ENCODE measurements around the gene PSMD13.
"Not testable (repeated sequence)": the region's sequence is repeated elsewhere in the genome, so short reads cannot be mapped to it uniquely, and the experiment has no call there.

The PSMD13 gene

DNA sequence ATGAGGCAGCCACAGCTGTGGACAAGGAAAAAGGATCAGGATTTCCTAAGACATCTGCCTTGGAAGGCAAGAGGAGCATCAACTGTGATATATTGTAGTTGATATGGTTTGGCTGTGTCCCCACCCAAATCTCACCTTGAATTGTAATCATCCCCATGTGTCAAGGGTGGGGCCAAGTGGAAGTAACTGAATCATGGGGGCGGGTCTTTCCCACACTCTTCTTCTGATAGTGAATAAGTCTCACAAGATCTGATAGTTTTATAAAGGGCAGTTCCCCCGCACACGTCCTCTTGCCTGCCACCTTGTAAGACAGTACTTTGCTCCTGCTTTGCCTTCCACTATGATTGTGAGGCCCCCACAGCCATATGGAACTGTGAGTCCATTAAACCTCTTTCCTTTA is 19.1 kb upstream of the PSMD13 start:
- DNase-seq (ENCODE audit: low read depth), result no peak

GRCh38 chr11:218815-219593 is 17.8 kb upstream of the PSMD13 start:
- DNase-seq (ENCODE audit: low read depth), result no peak

DNA sequence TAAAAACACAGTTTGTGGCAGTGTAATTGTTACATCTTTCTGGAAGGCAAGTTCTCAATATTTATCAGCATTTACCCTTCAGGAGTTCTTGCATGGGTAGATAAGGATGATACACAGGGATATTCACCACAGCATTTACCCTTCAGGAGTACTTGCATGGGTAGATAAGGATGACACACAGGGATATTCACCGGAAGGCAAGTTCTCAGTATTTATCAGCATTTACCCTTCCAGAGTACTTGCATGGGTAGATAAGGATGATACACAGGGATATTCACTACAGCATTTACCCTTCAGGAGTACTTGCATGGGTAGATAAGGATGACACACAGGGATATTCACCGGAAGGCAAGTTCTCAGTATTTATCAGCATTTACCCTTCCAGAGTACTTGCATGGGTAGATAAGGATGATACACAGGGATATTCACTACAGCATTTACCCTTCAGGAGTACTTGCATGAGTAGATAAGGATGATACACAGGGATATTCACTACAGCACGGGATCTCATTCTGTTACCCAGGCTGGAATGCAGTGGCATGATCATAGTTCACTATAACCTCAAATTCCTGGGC is 16.0 kb upstream of the PSMD13 start:
- DNase-seq (ENCODE audit: low read depth), result not testable (repeated sequence)

DNA sequence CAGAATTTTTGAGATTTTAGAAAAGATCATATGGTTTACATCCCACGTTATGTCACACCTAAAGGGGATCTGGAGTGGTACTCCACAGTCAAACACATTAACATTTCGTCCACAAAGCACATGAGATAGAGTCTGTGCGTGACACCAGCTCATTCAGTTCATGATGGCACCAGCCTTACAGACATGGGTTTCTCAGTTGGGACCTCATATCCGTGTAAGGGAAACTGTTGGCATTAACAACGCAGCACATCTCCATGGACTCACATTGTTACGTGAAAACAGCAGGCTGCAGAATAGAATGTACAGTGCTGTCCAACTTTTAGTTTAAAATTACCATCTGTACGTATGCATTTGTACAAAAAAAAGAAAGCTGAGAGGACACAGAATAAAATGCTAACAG is 15.2 kb upstream of the PSMD13 start:
- DNase-seq (ENCODE audit: low read depth), result no peak

GRCh38 chr11:221998-222789 is 14.6 kb upstream of the PSMD13 start:
- no peak for DNase-seq (ENCODE audit: low read depth)

GRCh38 chr11:223026-223789 is 13.6 kb upstream of the PSMD13 start:
- no peak for DNase-seq (ENCODE audit: low read depth)

DNA sequence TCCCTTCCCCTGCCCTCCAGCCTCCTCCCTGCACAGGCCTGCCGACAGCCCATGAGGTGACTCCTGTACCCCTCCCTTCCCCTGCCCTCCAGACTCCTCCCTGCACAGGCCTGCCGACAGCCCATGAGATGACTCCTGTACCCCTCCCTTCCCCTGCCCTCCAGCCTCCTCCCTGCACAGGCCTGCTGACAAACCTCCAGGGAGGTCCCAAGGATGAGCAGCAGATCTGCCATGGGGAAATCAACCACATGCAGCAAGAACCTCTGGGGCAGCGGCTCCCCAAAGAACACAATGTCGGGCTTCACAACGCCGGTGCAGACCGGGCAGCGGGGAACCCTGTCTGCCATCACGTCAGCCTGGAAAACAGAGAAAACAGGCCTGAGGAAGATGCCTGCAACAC is 12.9 kb upstream of the PSMD13 start:
- no peak for DNase-seq (ENCODE audit: low read depth)

DNA sequence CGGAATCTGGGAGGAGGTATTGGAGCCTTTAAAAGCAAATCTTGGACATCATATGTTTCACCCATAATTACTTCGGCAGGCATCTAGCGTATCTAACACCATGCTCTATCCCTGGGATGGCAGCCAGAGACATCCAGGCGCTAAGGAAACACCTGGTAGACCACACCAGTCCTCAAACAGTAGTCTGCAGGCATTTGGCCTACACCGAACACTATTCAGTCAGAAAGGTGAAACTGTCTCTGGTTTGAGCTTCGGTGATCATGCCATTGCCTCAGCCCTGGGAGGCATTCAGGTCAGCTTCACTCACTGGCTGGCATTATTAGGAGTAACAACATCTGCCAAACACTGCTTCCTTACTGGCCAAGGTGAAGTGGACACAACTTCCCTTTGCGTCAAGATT is 12.4 kb upstream of the PSMD13 start:
- no peak for DNase-seq (ENCODE audit: low read depth)

DNA sequence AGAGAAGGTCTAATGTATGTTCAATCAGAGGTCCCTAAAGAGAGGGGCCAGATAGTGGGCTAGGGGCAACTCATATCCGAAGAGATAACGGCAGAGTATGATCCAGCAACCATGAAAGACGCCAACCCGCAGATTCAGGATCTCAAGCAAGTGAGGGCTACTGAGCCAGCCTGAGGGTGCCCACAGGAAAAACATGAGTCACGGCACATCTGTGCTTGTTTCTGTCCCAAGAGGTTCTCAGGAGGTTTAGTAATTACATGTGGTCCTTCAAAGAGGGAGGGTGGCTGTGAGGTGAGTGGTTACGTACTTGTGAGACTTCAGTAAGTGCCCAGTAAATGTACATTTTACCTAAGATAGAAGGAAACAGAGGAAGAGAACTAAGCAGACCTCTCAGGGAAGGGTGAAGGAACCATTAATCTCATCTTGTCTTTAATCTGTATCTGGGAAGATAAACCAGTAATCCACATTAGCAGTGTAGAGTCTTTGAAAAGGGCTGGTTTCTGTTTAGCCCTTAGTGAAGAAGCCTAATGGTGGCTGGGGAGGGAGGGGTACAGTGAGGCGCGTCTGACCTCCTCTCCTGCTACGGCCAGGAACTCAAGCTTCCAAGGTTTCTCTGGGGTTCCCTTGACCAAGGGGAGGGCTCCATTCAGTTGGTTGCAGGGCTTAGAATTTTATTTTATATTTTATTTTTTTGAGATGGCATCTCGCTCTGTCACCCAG is 10.9 kb upstream of the PSMD13 start:
- no peak for DNase-seq (ENCODE audit: low read depth)

- no peak for DNase-seq (ENCODE audit: low read depth)
These were observed 8.9 kb upstream of the PSMD13 start for GRCh38 chr11:227824-228379.

GRCh38 chr11:230431-230830 is 6.3 kb upstream of the PSMD13 start:
- no peak for DNase-seq (ENCODE audit: low read depth)

- no peak for DNase-seq (ENCODE audit: low read depth)
These were observed 3.8 kb upstream of the PSMD13 start for GRCh38 chr11:232783-233565.

GRCh38 chr11:235180-235579 is 1.6 kb upstream of the PSMD13 start:
- no peak for DNase-seq (ENCODE audit: low read depth)

DNA sequence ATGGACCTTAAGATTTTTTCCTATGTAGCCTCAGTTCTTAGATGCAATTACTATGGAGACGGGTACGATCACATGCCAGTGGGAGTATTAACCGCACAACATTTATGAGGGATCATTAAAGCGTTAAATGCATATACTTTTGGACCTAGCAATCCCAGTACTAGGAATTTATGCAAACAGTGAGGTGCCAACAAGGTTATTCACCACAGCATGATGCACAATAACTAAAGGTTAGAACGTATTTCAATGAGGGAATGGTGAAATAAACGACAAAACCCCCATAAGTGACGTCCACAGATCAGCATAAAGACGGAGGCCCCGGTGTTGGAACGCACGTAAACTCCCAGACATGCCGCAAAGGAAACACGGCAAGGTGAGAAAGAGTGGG is 1.2 kb upstream of the PSMD13 start:
- no peak for DNase-seq (ENCODE audit: low read depth)

DNA sequence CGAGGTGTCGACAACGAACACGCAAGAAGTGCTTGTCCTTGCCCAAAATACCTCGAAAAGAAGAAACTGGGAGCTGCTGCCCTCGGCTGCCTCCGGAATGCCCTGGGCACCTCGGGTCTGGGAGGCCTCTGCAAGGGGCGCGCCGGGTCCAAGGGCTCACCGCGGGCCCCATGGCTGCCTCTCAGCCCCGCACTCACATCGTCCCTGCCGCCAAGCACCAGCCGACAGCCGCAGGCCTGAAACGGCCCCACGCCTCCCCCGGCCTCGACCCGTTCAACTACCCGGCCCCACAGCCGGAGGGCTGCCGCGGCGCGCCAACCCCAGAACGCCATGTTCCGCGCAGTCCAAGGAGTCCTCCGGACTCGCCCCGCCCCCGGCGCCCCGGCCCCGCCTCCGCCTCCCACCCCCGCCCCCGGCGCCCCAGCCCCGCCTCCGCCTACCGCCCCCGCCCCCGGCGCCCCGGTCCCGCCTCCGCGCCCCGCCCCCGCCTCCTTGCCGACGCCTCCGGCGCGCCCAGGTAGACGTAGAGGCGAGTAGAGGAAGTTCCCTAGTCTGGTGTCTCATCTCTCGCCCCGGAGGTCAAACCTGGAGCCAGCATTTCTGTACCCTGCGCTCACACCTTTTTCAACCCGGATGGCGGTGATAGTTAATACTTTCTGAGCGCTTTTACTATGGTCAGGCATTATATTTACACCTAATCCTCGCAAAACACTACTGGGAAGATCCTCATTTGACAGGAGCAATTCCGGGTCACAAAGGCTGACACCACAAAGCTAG is 591 bp upstream of the PSMD13 start, which contains the start of gene SIRT3:
Gene SIRT3 (minus strand): TSS at position 346 of the 777 bp plus-strand sequence. CDS start 14 bp downstream, at position 332.
- DNase-seq (ENCODE audit: low read depth), result peak; percentile 82

GRCh38 chr11:238346-238745 is 1.6 kb downstream of the PSMD13 start:
- DNase-seq (ENCODE audit: low read depth), result not testable (repeated sequence)

GRCh38 chr11:240315-240714 is 3.5 kb downstream of the PSMD13 start:
- no peak for DNase-seq (ENCODE audit: low read depth)

GRCh38 chr11:241634-242033 is 4.9 kb downstream of the PSMD13 start:
- no peak for DNase-seq (ENCODE audit: low read depth)

DNA sequence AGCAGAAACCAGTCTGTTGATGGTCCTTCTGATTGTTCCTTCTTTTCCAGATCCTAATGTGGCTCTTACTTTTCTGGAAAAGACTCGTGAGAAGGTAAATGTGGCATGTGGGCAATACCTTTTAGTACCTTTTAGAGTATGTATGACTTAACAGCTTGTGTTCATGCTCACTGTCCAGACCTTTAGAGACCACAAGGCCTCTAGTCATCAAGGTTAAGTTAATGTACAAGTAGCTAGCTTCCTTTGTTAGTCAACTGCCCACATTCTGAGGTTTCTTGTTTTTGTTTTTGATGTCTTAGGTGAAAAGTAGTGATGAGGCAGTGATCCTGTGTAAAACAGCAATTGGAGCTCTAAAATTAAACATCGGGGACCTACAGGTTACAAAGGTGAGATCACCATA is 7.6 kb downstream of the PSMD13 start:
- no peak for DNase-seq (ENCODE audit: low read depth)

DNA sequence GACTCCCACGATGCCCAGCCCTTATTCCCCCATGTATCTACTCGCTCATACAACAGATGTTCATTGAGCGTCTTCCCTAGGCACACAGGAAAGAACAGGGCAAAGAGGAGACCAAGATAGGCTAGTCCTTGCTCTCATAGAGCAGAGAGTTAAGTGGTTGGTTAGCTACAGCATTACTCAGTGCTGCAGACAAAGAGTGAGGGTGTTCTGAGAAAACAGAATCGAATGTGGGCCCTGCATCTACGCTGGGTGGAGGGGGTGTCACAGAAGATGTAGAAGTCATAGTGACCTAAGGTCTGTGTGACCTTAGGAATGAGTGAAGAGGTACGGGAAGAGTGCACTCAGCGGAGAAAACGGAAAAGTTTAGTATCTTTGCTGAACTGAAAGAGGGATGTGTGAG is 12.3 kb downstream of the PSMD13 start:
- no peak for DNase-seq (ENCODE audit: low read depth)

Data from activated T-cell treated with anti-CD3 and anti-CD28 coated beads for 1 hour (primary cell).